HepG2 (cell line): ENCODE measurements around the gene SORD. TPM values are rescaled to one million over a fixed set of nuclear protein-coding genes. Genes with fewer than 3 reads are reported as not detected.

ENCODE experiments used
- ATAC-seq: fragments of 200-7000 bp; cut with Tn5 transposase; 3 replicates; pipeline ENCODE4 v1.9.1; 2020; ENCODE audit warnings: mild to moderate bottlenecking, moderate library complexity
- BruUV-seq: library from RNA; stranded (reverse); fragments of 400-500 nt; replicated peaks from 2 replicates; lab custom pipeline; 2021; lab: Mats Ljungman, UMichigan
- CTCF ChIA-PET: fragments of 300-600 bp; formaldehyde crosslinking; extraction: SDS; loops from one replicate; lab custom pipeline; 2021; ENCODE audit warnings: low total read pairs, inconsistent platforms, low intra/inter-chr PET ratio; lab: Yijun Ruan, JAX
- POLR2A ChIA-PET: fragments of 350-600 bp; sonication (Branson Sonifier 250); formaldehyde crosslinking; loops from one replicate; lab custom pipeline; 2020; ENCODE audit warnings: antibody characterized with exemption, inconsistent platforms; lab: Yijun Ruan, JAX
- DNase-seq: peaks from one replicate; pipeline ENCODE4 v3.0.0-alpha.2; 2015; ENCODE audit warnings: low spot score
- FAIRE-seq: peaks from 3 replicates; lab custom pipeline; 2011; peaks lifted over from hg19 to GRCh38; lab: Jason Lieb, UNC
- H2AFZ ChIP-seq: one replicate; pipeline ENCODE4 v1.6.1; 2011; ENCODE audit warnings: low read length, inconsistent platforms
- H3K27ac ChIP-seq: fragments of 300-600 bp; 3 replicates; pipeline ENCODE4 v1.8.0; 2011; ENCODE audit warnings: mixed run types, mild to moderate bottlenecking, mixed read lengths, low read length, inconsistent platforms; ENCODE audit not compliant: insufficient read depth; ENCODE audit errors: extremely low read length
- H3K27me3 ChIP-seq, 2 experiments: fragments of 200-600 bp in 1 of 2; 2 replicates in 1 of 2; 3 replicates in 1 of 2; pipeline versions ENCODE4 v1.6.0 to v1.8.0; 2011; ENCODE audit warnings: low read length in 2 of 2, mild to moderate bottlenecking in 2 of 2, moderate library complexity in 2 of 2, inconsistent platforms in 1 of 2; ENCODE audit not compliant: insufficient read depth in 2 of 2, control insufficient read depth in 1 of 2
- H3K36me3 ChIP-seq, 2 experiments: fragments of 200-600 bp in 1 of 2; replicated peaks in 1 of 2; 2 replicates in 1 of 2; 3 replicates in 1 of 2; pipeline versions ENCODE4 v1.5.1 to v1.8.0; 2011; ENCODE audit warnings: low read length in 2 of 2, inconsistent platforms in 1 of 2; ENCODE audit not compliant: insufficient read depth in 2 of 2, control insufficient read depth in 1 of 2
- H3K4me1 ChIP-seq: 2 replicates; pipeline ENCODE4 v1.5.1; 2012; ENCODE audit warnings: low read length, inconsistent platforms; ENCODE audit not compliant: insufficient read depth
- H3K4me2 ChIP-seq: 2 replicates; pipeline ENCODE4 v1.6.0; 2011; ENCODE audit warnings: low read depth, low read length, inconsistent platforms
- H3K4me3 ChIP-seq, 3 experiments: fragments of 200-600 bp in 1 of 3; sonication (generic), shearing (Covaris generic) in 1 of 3; replicated peaks in 1 of 3; 2 replicates each; pipeline ENCODE4 v1.5.1; 2011 to 2016; ENCODE audit warnings: low read length in 3 of 3, inconsistent platforms in 2 of 3, low read depth in 2 of 3, mild to moderate bottlenecking in 2 of 3, control low read depth in 1 of 3, mixed read lengths in 1 of 3; ENCODE audit not compliant: insufficient read depth in 1 of 3
- H3K79me2 ChIP-seq: one replicate; pipeline ENCODE4 v1.6.1; 2011; ENCODE audit warnings: low read length, inconsistent platforms; ENCODE audit not compliant: insufficient read depth
- H3K9ac ChIP-seq: 2 replicates; pipeline ENCODE4 v1.6.0; 2011; ENCODE audit warnings: mild to moderate bottlenecking, low read depth, low read length, inconsistent platforms; ENCODE audit not compliant: insufficient read depth
- H3K9me3 ChIP-seq: 2 replicates; pipeline ENCODE4 v1.5.1; 2012; ENCODE audit warnings: mild to moderate bottlenecking, low read length
- H4K20me1 ChIP-seq: 2 replicates; pipeline ENCODE4 v1.6.0; 2011; ENCODE audit warnings: inconsistent platforms, mild to moderate bottlenecking, low read length, moderate library complexity; ENCODE audit not compliant: insufficient read depth
- ATF1 ChIP-seq: IDR thresholded peaks from 2 replicates; pipeline ENCODE4 v1.6.1; 2016; ENCODE audit warnings: mild to moderate bottlenecking, control low read depth
- BRD4 ChIP-seq: sonication (generic); formaldehyde crosslinking; IDR thresholded peaks from 2 replicates; pipeline ENCODE4 v1.4.0; 2020; ENCODE audit warnings: missing genetic modification reagents
- ISX ChIP-seq: sonication (generic); formaldehyde crosslinking; conservative IDR thresholded peaks from 2 replicates; pipeline ENCODE4 v1.5.0; 2020; ENCODE audit warnings: missing genetic modification reagents
- NCOA1 ChIP-seq: sonication (generic); formaldehyde crosslinking; IDR thresholded peaks from 2 replicates; pipeline ENCODE4 v1.9.0; 2021; ENCODE audit warnings: missing genetic modification reagents
- ZBTB40 ChIP-seq, 2 experiments: fragments of 450-650 bp in 1 of 2; sonication (generic) in 1 of 2; formaldehyde crosslinking in 1 of 2; IDR thresholded peaks; 2 replicates each; pipeline versions ENCODE4 v1.6.1 to v1.8.0; 2016 to 2022; ENCODE audit warnings: antibody characterized with exemption in 1 of 2, mild to moderate bottlenecking in 1 of 2, missing genetic modification reagents in 1 of 2
- ZNF136 ChIP-seq: sonication (generic); formaldehyde crosslinking; IDR thresholded peaks from 2 replicates; pipeline ENCODE4 v1.8.1; 2022; ENCODE audit warnings: low read depth, mild to moderate bottlenecking, moderate library complexity, missing genetic modification reagents
- ZNF644 ChIP-seq: IDR thresholded peaks from 2 replicates; pipeline ENCODE4 v1.6.1; 2016; ENCODE audit warnings: low read depth
- WGBS: methylation state at CpG from one replicate; pipeline ENCODE4 v1.1.6; 2017; ENCODE audit warnings: low lambda C conversion rate; 5-methylcytosine and 5-hydroxymethylcytosine counted together
- in situ Hi-C: cut with HindIII; loops from 2 replicates; pipeline ENCODE4 v1.10.0; 2017; ENCODE audit warnings: low pct_unique_long_range_greater_than_20kb; ENCODE audit not compliant: extremely low pct_ligation_motif_present
- intact Hi-C: fragments of 100-400 bp; cut with micrococcal nuclease; formaldehyde crosslinking; loops from one replicate; pipeline ENCODE4 v1.10.0; 2022; ENCODE audit not compliant: unreplicated experiment
- polyA plus RNA-seq, 8 experiments: library from polyadenylated mRNA; depleted of rRNA in 3 of 8; stranded (reverse) in 7 of 8; unstranded in 1 of 8; fragments of >200 nt; fragmentation: Illumina TruSeq in 4 of 8; extraction: Trizol in 4 of 8; gene quantifications; 2 replicates each; pipeline versions ENCODE4 v1.2.1 to v1.2.3, GENCODE V29; 2011 to 2016; ENCODE audit warnings: low read depth in 4 of 8, missing spikeins in 1 of 8, mixed read lengths in 1 of 8; ENCODE audit not compliant: insufficient read depth in 1 of 8
- total RNA-seq, 5 experiments: library from RNA; depleted of rRNA; stranded (reverse); fragments of >200 nt; fragmentation: Illumina TruSeq; extraction: Trizol; gene quantifications; 2 replicates each; pipeline ENCODE4 v1.2.3, GENCODE V29; 2016; ENCODE audit warnings: low read depth in 1 of 5
- TF ChIP-seq, protein P1 (sequence below): sonication (generic); formaldehyde crosslinking; IDR thresholded peaks from 2 replicates; pipeline ENCODE4 v1.4.0; 2020; ENCODE audit warnings: mild to moderate bottlenecking, low read depth, missing genetic modification reagents

Gene SORD
- total and polyA plus RNA-seq, 2 of the 13 experiments (the other 11 are each of a cell fraction or from before 2014, with no cell fraction given): 59.1 to 95.3 TPM

DNA sequence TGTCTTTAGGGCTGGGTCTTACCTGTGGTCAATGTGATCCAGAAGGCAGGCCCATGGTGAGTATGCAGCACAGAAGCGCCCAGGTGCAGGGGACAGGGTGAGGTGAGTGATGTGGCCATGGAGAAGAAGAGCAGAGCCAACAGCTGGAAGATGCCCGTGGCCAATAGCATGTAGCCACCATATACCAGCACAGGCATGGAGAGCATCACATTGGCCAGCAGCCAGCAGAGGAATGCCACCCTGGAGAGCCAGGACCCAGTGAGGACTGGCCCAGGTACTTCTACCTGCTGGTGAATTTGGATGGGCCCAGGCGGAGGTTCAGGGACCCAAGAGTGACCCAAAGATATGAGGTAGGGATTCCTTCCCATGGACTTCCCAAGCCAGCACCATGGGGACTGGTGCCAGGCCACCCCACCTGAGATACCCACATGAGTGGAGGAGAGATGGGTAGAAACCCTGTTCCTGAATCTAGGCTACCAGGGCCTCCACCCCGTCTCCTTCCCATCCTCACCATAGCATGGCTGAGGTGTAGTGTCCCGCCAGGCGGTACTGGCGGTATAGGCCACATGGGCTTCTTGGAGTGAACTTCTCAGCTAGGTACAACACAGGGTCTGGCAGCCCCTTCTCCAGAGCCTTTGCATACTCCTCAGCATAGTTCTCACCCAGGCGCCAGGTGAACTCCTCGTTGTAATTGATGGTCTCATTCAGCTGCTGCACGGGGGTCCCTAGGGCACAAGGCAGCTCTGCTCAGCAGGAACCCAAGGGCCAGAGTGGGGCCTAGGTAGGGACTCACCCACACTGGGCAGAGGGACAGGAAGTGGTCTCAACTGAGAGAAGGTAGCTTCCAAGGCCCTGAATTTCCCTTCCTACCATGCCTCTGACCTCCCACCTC lies 97.3 kb downstream of the SORD start:
- H3K9me3 ChIP-seq: no peaks in the 10 kb centered on the region
- peaks cover 0 to 14% of the 10 kb centered on the region in 2 experiments for H3K27me3 ChIP-seq
- no peak overlapping the region for H3K27ac ChIP-seq
- H3K4me2 ChIP-seq: no peak overlapping the region
- H3K9ac ChIP-seq: no peak overlapping the region
- POLR2A ChIA-PET: no interaction called here
- TF ChIP-seq, protein P1, sequence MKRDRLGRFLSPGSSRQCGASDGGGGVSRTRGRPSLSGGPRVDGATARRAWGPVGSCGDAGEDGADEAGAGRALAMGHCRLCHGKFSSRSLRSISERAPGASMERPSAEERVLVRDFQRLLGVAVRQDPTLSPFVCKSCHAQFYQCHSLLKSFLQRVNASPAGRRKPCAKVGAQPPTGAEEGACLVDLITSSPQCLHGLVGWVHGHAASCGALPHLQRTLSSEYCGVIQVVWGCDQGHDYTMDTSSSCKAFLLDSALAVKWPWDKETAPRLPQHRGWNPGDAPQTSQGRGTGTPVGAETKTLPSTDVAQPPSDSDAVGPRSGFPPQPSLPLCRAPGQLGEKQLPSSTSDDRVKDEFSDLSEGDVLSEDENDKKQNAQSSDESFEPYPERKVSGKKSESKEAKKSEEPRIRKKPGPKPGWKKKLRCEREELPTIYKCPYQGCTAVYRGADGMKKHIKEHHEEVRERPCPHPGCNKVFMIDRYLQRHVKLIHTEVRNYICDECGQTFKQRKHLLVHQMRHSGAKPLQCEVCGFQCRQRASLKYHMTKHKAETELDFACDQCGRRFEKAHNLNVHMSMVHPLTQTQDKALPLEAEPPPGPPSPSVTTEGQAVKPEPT (CRISPR knock-in tag): no peak
- no peak for TF ChIP-seq ZBTB40 (IDR thresholded peaks at IDR 0.05)
- no peak for TF ChIP-seq ZBTB40 (CRISPR knock-in tag; IDR thresholded peaks at IDR 0.05)
- TF ChIP-seq ATF1: no peak
- TF ChIP-seq BRD4 (CRISPR knock-in tag): no peak
- no peak for TF ChIP-seq NCOA1 (CRISPR knock-in tag)
- TF ChIP-seq ZNF644 (CRISPR knock-in tag): no peak
- TF ChIP-seq ZNF136 (CRISPR knock-in tag): no peak
- no peak for TF ChIP-seq ISX (CRISPR knock-in tag)
- intact Hi-C loops (no loop called here), in situ Hi-C loops (loop anchor here (10.0 kb wide), 2 partner anchors 56 to 156 kb away; no protein-coding TSS in a partner anchor)
- FAIRE-seq: no peak
- H3K4me3 ChIP-seq: no peak overlapping the region
- DNase-seq: no peak
- 17% methylated on average over 2 of the region's 10 CpGs for WGBS
- no peak overlapping the region for H2AFZ ChIP-seq
- H3K79me2 ChIP-seq: no peaks in the 10 kb centered on the region
- no peaks in the 10 kb centered on the region for H4K20me1 ChIP-seq
- no peaks in the 10 kb centered on the region for H3K36me3 ChIP-seq
- BruUV-seq: no TSS peak
- ATAC-seq: no peak
- H3K4me1 ChIP-seq: peaks cover 6% of the 10 kb centered on the region
- CTCF ChIA-PET: no interaction called here
